NAMALWA (cell line): Measurements from ENCODE around the gene RAD50.
"Not testable (repeated sequence)": the region's sequence is repeated elsewhere in the genome, so short reads cannot be mapped to it uniquely, and the experiment has no call there.

Experiments used
- DNase-seq: peaks from one replicate; pipeline ENCODE4 v3.0.0-alpha.2; 2015; ENCODE audit warnings: low spot score

The RAD50 gene

DNA sequence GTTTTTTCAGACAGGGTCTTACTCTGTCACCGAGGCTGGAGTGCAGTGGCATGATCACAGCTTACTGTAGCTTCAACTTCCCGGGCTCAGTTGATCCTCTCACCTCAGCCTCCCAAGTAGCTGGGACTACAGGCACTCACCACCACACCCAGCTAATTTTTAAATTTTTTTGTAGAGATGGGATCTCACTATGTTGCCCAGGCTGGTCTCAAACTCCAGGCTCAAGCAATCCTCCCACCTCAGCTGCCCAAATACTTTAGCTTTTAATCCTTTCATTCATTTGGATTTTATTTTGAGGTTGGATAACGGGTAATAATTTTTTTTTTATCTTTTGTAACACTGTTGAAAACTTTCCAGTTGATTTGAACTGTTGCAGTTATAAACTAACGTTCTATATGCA, 76.8 kb downstream of the RAD50 start:
- DNase-seq: not testable (repeated sequence)

DNA sequence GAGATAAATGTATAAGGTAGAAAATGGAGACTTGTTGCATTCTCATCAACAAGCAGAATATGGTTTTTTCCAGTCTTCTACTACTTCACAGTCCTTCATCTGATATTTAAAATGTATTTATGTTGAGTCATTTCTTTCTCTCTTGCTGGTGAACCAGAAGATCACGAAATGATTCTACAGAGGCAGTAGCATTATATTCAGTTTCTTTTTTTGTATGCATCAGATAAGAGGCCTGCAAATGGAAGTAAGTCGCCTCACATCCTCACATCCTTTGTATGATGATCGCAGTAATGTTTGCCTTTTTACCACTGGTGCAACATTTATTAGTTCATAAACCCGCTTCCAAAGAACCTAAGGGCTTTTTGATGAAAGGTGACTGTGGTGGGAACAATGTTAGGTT, 79.1 kb downstream of the RAD50 start:
- no peak for DNase-seq

DNA sequence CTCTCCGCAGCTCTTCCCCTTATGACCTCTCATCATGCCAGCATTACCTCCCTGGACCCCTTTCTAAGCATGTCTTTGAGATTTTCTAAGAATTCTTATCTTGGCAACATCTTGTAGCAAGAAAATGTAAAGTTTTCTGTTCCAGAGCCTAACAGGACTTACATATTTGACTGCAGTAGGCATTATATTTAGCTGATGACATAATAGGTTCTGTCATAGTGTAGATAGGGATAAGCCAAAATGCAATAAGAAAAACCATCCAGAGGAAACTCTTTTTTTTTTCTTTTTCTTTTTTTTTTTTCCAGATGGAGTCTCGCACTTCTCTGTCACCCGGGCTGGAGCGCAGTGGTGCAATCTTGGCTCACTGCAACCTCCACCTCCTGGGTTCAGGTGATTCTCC, 80.5 kb downstream of the RAD50 start:
- DNase-seq: no peak

- no peak for DNase-seq
Measured at GRCh38 chr5:132639706-132640130, 82.9 kb downstream of the RAD50 start.

- no peak for DNase-seq
Measured at GRCh38 chr5:132640613-132641012, 83.8 kb downstream of the RAD50 start.

- DNase-seq: no peak
Measured at GRCh38 chr5:132641241-132641723, 84.5 kb downstream of the RAD50 start.

DNA sequence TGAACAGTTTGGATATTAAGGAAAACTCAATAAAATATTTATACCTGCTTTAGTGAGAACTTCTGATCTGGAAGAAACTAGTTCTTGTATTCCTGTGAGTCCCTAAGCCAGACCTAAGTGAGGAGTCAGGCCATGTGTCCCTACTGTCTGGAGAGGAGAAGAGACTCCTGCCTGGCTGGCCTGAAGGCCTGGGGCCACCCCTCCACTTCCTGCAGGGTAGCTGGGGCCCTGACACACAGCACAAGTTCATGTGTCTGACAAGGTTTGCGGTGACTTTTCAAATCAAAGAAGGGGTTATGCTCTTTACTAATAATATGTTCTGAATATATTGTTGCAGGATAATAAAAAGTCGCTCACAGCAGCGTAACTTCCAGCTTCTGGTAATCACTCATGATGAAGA, 85.1 kb downstream of the RAD50 start:
- no peak for DNase-seq

- DNase-seq: no peak
Measured at GRCh38 chr5:132644177-132644576, 87.4 kb downstream of the RAD50 start.

DNA sequence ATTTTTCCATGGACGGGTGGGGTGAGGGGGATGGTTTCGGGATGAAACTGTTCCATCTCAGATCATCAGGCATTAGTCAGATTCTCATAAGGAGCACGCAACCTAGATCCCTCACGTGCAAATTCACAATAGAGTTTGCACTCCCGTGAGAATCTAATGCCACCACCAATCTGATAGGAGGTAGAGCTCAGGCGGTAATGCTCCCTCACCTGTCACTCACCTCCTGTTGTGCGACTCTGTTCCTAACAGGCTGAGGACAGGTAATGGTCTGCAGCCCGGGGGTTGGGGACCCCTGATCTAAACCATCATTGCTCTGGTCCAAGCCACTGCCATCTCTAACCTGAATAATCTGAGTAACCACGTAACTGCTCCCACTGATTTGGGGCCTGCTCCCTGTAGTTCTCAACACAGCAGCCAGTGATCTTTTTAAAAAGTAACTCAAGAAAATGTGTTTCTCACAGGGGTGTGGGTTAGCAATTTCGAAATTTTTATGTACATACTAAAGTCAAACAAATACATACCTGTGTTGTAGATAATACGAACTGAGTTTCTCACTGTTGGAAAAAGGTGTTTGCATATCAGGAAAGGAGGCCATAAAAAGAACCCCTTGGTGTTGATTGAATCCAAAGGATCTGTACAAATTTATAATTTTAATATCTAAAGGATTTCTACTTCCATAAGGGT, 89.9 kb downstream of the RAD50 start:
- no peak for DNase-seq

GRCh38 chr5:132647473-132647872, 90.7 kb downstream of the RAD50 start:
- no peak for DNase-seq

DNA sequence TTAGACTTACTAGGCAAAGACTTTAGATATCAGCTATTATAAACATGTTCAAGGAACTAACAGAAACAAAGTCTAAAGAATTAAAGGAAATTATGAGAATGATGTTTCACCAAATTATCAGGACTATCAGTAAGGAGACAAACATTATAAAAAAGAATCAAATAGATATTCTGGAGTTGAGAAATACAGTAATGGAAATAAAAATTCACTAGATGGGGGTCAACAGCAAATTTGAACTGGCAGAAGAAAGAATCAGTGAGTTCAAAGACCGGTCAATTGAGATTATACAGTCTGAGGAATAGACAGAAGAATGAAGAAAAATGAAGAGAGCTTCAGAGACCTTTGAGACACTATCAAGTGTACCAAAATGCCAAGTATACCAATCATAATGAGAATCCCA, 91.6 kb downstream of the RAD50 start:
- no peak for DNase-seq

DNA sequence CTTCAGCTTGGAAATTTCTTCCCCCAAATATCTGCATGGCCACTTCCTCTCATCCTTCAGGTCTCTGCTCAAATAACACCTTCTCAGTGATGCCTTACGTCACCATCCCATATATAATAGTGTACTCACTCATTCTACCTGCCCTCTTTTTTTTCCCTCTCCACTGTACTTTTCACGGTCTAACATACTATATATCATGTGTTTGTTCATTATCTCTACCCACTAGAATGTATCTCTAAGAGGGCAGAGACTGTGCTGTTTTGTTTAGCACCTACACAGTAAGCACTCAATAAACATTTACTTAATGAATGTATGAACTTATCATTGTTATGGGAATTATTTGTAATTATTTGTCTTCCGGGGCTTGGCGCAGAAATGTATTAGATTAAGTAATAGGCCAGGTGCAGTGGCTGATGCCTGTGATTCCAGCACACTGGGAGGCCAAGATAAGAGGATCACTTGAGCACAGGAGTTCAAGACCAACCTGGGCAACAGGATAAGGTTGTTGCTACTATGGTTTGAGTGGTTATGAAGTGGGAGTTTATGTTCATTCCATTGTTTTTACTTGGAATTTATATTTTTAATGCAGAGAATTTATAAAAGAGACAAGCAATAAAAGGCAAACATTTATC, 95.2 kb downstream of the RAD50 start:
- DNase-seq: no peak

DNA sequence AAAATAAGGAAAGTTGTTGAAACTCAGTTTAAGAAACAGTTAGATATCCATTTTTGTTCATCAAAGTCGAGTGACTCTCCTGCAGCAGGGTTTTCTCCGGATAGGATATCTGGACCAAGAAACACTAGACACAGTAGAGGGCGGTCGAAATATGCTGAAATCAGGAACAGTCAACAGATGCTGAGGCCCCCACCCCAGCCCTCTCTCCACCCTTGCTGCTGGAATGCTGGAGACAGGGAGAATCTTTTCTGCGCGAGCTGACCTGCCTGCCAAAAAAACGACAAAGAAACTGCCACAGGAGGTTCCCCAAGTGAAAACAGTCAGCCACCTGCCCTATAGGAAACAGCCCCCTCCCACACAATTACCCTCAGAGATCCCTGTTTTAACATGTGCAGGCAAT, 96.9 kb downstream of the RAD50 start:
- no peak for DNase-seq

DNA sequence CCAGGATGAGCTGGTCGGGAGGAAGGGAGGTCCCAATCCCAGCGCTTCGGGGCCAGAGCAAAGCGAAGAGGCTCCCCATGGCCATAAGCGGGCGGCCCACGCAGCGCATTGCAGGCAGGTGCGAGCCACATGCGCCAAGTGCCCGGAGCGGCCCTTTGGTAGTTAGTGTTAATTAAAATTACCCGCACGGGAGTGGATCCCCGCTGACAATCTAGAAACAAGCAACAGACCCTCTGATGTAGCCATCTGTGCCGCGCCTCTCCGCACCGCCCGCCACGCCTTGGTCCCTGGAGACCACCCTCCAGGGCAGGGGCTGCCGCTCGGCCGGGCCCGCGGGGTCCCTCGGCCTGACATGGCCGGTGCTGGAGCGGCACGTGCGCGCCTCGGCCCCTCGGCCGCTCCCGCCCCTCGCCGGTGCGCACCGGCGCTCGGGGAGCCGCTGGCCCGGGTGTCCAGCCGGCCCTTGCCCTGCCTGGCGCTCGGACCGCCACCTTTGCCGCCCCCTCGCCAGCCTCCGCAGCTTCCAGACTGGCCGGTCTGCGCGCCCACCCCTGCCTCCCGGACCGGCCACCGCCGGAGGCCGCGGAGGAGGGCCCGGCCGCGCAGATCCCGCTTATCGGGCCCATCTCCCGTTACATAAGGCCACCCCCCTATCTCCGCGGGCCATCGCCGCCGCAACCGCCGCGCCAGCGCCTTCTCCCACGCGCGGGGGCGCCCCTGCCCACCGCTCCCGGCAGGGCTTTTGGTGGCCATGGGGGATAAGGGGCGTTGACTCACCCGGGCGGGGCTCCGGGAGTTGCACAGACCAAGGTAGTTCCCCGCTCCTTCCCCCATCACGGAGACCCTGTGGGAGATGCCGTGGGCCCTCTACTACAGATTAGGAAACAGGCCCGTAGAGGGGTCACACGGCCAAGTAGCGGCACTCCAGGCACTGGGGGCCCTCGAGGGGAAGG, 99.3 kb downstream of the RAD50 start:
- no peak for DNase-seq

DNA sequence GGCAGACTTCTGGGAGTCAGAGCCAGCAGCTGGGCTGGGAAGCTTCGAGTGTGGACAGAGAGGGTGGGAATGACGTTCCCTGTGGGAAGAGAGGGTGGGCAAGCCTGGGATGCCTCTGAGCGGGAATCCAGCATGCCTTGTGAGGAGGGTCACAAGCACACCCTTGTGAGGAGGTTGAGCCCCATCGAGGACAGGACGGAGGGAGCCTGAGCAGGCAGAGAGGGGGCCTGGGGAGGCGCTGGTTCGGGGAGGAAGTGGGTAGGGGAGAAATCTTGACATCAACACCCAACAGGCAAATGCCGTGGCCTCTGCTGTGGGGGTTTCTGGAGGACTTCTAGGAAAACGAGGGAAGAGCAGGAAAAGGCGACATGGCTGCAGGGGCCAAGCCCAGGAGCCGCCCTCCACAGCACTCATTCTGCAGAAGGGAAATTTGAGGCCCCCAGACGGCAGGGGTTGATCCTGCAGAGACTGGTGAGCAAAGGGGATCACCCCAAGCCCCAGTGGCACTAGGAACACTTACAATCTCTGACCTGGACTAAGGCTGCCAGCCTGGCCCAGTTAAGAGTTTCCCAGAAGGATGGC, 100.1 kb downstream of the RAD50 start:
- DNase-seq: no peak

DNA sequence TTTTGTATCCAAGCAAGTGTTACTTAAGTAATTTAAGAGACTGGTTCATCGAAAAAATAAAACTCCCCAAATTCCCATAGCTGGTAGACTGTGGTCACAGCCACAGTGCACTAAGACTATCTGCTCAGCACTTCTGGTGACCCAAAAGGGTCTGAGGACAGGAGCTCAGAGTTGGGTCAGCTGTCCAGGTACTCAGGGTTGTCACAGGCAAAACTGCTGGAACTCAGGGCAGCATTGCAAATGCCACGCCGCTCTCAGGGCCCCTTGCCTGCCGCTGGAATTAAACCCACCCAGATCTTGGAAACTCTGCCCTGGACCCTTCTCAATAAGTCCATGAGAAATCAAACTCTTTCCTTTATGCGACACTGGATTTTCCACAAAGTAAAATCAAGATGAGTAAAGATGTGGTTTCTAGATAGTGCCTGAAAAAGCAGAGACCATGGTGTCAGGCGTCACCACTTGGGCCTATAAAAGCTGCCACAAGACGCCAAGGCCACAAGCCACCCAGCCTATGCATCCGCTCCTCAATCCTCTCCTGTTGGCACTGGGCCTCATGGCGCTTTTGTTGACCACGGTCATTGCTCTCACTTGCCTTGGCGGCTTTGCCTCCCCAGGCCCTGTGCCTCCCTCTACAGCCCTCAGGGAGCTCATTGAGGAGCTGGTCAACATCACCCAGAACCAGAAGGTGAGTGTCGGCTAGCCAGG, 101.1 kb downstream of the RAD50 start, which contains the start of gene IL13:
IL13 (plus strand) TSS at position 498 of the 705 bp plus-strand sequence; CDS start at position 512, 14 bp downstream.
- DNase-seq: no peak

DNA sequence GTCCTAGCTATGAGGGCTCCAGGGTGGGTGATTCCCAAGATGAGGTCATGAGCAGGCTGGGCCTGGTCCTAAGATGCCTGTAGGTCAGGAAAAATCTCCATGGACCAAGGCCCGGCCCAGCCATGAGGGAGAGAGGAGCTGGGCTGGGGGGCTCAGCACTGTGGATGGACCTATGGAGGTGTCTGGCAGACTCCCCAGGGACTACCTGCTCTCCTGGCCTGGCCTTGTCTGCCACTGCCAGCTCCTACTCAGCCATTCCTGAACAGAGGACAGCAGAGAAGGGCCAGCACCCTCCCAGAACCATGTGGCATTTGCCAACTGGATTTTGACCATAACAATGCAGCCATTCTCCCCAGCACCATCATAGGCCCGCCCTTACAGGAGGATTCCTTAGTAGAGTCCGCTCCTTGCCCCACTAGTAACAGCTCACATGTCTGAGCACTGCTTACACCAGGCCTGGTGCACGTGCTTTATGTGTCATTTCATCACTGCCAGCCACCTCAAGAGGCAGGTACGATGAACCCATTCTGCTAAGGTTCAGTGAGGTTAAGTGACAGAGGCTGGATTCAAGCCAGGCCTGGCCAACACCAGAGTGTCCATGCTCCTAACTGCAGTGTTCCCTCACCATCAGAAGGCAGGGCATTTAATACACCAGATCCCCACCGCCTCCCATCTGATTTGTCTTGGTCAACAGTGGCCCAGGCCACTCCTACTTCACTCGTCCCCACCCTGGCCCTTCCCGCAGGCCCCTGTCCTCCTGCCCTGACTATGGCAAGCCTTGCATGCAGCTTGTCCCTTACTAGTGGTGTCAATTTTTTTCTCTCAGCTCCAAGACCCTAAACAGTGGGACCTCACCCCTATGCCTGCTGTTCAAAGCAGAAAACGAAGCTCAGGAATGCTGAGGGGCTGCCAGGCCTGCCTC, 101.9 kb downstream of the RAD50 start:
- no peak for DNase-seq

DNA sequence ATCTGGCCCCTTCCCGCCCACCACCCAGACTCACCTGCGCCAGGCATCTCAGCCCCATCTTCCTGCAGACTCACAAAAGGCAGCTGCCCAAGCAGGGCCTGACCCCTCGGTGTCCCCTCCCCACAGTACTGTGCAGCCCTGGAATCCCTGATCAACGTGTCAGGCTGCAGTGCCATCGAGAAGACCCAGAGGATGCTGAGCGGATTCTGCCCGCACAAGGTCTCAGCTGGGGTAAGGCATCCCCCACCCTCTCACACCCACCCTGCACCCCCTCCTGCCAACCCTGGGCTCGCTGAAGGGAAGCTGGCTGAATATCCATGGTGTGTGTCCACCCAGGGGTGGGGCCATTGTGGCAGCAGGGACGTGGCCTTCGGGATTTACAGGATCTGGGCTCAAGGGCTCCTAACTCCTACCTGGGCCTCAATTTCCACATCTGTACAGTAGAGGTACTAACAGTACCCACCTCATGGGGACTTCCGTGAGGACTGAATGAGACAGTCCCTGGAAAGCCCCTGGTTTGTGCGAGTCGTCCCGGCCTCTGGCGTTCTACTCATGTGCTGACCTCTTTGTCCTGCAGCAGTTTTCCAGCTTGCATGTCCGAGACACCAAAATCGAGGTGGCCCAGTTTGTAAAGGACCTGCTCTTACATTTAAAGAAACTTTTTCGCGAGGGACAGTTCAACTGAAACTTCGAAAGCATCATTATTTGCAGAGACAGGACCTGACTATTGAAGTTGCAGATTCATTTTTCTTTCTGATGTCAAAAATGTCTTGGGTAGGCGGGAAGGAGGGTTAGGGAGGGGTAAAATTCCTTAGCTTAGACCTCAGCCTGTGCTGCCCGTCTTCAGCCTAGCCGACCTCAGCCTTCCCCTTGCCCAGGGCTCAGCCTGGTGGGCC, 103.1 kb downstream of the RAD50 start:
- DNase-seq: no peak

DNA sequence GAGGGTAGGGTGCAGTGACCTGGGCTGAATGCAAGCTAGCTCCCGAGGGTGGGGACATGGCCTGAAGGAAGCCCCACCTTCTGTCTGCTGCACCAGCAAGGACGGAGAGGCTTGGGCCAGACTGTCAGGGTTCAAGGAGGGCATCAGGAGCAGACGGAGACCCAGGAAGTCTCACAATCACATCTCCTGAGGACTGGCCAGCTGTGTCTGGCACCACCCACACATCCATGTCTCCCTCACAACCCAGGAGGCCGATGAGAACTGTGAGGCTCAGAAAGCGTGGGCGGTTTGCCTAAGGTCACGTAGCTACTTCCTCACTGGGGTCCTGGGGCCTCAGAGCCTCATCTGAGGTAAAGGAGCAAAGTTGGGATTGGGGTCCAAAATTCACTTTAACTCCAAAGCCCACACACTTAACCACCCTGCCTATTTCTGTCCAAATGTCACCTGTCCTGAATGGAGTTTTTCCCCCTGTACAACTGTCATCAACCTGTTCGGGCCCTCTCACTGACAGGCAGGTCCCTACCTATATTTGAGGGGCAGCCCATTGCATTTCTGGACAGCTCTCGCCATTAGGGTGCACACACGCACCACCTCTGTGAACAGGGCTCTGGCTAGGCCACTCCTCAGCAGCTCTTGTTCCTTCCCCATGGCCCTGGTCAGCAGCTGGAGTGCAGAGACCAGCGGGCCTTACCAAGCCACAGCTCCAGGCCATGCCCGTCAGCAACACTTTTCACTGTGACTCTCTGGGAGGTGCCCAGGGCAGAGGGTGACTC, 104.6 kb downstream of the RAD50 start:
- DNase-seq: no peak
